PC-9 (cell line): ENCODE measurements around the gene LPCAT1. TPM values are rescaled to one million over a fixed set of nuclear protein-coding genes. Genes with fewer than 3 reads are reported as not detected.
A peak's percentile ranks its signal among the peaks of the same experiment; 100 is the strongest.

ENCODE experiments used
- BruUV-seq: library from RNA; stranded (reverse); fragments of 400-500 nt; replicated peaks from 2 replicates; lab custom pipeline; 2021; lab: Mats Ljungman, UMichigan
- CTCF ChIA-PET: fragments of 300-600 bp; sonication (Branson Sonifier 250); formaldehyde crosslinking; loops from one replicate; lab custom pipeline; 2022; ENCODE audit warnings: antibody characterized with exemption; lab: Charles Lee
- POLR2A ChIA-PET: fragments of 300-600 bp; sonication (Branson Sonifier 250); formaldehyde crosslinking; loops from one replicate; lab custom pipeline; 2022; ENCODE audit warnings: antibody characterized with exemption; ENCODE audit not compliant: unreplicated experiment; lab: Charles Lee
- DNase-seq, 2 experiments: peaks; one replicate each; pipeline versions ENCODE4 v3.0.0 to v3.0.0-alpha.2; 2015 to 2022; ENCODE audit warnings: mixed read lengths in 1 of 2
- H2AFZ ChIP-seq: fragments of 200-600 bp; sonication (generic); 2 replicates; pipeline ENCODE4 v1.8.1; 2017; ENCODE audit warnings: antibody characterized with exemption
- H3F3A ChIP-seq: fragments of 200-600 bp; sonication (generic); 2 replicates; pipeline ENCODE4 v1.8.1; 2017; ENCODE audit warnings: antibody characterized with exemption, mild to moderate bottlenecking, low read depth; ENCODE audit not compliant: insufficient read depth
- H3K27ac ChIP-seq: fragments of 200-600 bp; sonication (generic); 2 replicates; pipeline ENCODE4 v1.6.1; 2016; ENCODE audit warnings: mixed run types
- H3K27me3 ChIP-seq: fragments of 200-600 bp; sonication (generic); 2 replicates; pipeline ENCODE4 v1.6.1; 2016; ENCODE audit warnings: low read depth, mixed run types; ENCODE audit not compliant: insufficient read depth
- H3K36me3 ChIP-seq: fragments of 200-600 bp; sonication (generic); 2 replicates; pipeline ENCODE4 v1.6.1; 2016; ENCODE audit warnings: low read depth, mixed run types
- H3K4me1 ChIP-seq: fragments of 200-600 bp; sonication (generic); replicated peaks from 2 replicates; pipeline ENCODE4 v1.6.1; 2016; ENCODE audit warnings: mixed run types; ENCODE audit not compliant: insufficient read depth
- H3K4me2 ChIP-seq: fragments of 200-600 bp; sonication (generic); 2 replicates; pipeline ENCODE4 v1.6.1; 2017; ENCODE audit warnings: mixed run types
- H3K4me3 ChIP-seq: fragments of 200-600 bp; sonication (generic); 2 replicates; pipeline ENCODE4 v1.6.1; 2016; ENCODE audit warnings: mixed run types
- H3K79me2 ChIP-seq: fragments of 200-600 bp; sonication (generic); 2 replicates; pipeline ENCODE4 v1.6.1; 2017; ENCODE audit warnings: low read depth, mixed run types
- H3K9me2 ChIP-seq: fragments of 200-600 bp; sonication (generic); 2 replicates; pipeline ENCODE4 v1.8.1; 2017; ENCODE audit warnings: mild to moderate bottlenecking; ENCODE audit not compliant: insufficient read depth
- H3K9me3 ChIP-seq: fragments of 200-600 bp; sonication (generic); 2 replicates; pipeline ENCODE4 v1.8.1; 2016; ENCODE audit warnings: low read depth; ENCODE audit not compliant: insufficient read depth
- H4K20me1 ChIP-seq: fragments of 200-600 bp; sonication (generic); 2 replicates; pipeline ENCODE4 v1.8.1; 2017; ENCODE audit not compliant: insufficient read depth
- EZH2 ChIP-seq: fragments of 200-600 bp; sonication (generic); IDR thresholded peaks from 2 replicates; pipeline ENCODE4 v1.8.0; 2017; ENCODE audit warnings: antibody characterized with exemption, low read depth
- intact Hi-C: fragments of 100-400 bp; cut with micrococcal nuclease; formaldehyde crosslinking; loops from one replicate; pipeline ENCODE4 v1.10.0; 2022; ENCODE audit not compliant: unreplicated experiment
- total RNA-seq: library from RNA; stranded (reverse); gene quantifications from 2 replicates; pipeline ENCODE4 v1.2.3, GENCODE V29; 2021
- TF ChIP-seq, protein P1 (sequence below): fragments of 200-600 bp; sonication (generic); conservative IDR thresholded peaks from 2 replicates; pipeline ENCODE4 v1.6.1; 2017; ENCODE audit warnings: mixed run types, antibody characterized with exemption, mild to moderate bottlenecking, moderate library complexity

The LPCAT1 gene
- total RNA-seq, 1 experiment from 2014 or later = 96.1 TPM

DNA sequence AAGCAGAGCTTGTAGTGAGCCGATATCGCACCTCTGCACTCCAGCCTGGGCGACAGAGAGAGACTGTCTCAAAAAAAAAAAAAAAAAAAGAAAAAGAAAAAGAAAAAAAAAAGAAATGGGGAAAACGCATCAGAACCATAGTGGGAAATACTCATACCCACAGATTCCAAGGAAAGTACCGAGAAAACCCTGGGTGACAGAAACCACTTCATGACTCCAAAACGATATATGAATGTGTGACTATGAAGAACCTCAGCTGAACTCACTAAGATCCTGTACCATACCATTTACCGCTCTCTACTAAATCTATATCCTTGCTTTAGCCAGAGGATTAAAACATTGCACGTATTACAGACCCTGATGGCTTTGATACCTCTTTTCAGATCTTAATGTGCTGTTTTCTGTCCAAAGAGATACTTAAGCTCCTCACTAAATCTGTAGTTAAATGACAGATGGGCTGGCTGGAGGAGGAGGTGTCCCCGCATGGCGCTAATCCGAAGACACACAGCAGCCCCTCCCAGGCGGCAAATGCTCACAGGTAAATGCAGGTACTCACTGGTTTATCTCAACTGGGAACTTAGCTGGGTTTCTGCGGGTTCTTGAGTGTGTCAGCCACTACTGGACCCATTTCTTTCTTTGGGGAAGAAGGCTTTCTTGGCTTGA, 2.8 kb downstream of the LPCAT1 start:
- no peaks in the 10 kb centered on the region for H3K9me2 ChIP-seq
- H3K4me3 ChIP-seq = no peak overlapping the region
- peaks cover 11% of the 10 kb centered on the region; the same call in 1 of the 2 replicates for H3K36me3 ChIP-seq
- intact Hi-C loops = no loop called here
- H3K4me2 ChIP-seq = peak overlapping the region; percentile 89; the same call in 1 of the 2 replicates
- H2AFZ ChIP-seq = no peak overlapping the region
- no TSS peak for BruUV-seq
- ChIA-PET CTCF (no interaction called here), POLR2A (no interaction called here)
- H3K79me2 ChIP-seq = peaks cover 58% of the 10 kb centered on the region
- no peaks in the 10 kb centered on the region for H3K27me3 ChIP-seq
- DNase-seq = no peak
- peaks cover 27% of the 10 kb centered on the region for H3F3A ChIP-seq
- H4K20me1 ChIP-seq = peaks cover 33% of the 10 kb centered on the region
- peaks cover 40% of the 10 kb centered on the region for H3K4me1 ChIP-seq
- H3K9me3 ChIP-seq = no peaks in the 10 kb centered on the region
- H3K27ac ChIP-seq = no peak overlapping the region
- no peak for TF ChIP-seq EZH2

DNA sequence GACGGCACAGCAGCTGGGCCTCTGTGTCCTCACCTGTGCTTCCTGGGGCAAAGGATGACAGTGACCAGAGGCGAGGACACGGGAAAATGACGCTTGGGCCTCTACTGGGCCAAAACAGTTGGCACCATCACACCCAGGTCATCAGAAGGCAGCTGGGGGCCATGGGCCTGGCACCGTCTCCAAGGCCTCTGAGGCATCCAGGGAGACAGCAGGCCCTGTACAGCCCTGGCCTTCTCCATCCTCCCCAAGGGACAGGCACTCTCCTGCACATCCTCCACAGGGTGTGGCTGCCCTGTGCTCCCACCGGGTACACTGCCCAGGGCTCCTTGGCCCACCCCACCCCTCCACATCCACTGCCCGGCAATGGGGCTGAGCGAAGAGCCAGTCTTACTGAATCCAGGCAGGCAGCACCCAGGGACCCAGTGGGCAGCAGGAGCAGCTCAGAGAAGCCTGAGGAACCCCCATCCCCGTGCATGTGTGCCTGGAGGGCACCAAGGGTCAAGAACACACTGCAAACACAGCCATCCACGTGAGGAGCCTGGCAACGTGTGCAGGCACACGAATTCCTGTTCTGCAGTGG, 4.0 kb downstream of the LPCAT1 start:
- peaks cover 37% of the 10 kb centered on the region for H4K20me1 ChIP-seq
- no peak overlapping the region for H3K4me3 ChIP-seq
- no TSS peak for BruUV-seq
- peaks cover 52% of the 10 kb centered on the region for H3K4me1 ChIP-seq
- no peak for DNase-seq
- H3F3A ChIP-seq = peaks cover 33% of the 10 kb centered on the region
- intact Hi-C loops = loop anchor here (10.0 kb wide), 1 partner anchor 405 kb away; the partner anchor contains the start of gene SLC12A7
- TF ChIP-seq, protein P1, sequence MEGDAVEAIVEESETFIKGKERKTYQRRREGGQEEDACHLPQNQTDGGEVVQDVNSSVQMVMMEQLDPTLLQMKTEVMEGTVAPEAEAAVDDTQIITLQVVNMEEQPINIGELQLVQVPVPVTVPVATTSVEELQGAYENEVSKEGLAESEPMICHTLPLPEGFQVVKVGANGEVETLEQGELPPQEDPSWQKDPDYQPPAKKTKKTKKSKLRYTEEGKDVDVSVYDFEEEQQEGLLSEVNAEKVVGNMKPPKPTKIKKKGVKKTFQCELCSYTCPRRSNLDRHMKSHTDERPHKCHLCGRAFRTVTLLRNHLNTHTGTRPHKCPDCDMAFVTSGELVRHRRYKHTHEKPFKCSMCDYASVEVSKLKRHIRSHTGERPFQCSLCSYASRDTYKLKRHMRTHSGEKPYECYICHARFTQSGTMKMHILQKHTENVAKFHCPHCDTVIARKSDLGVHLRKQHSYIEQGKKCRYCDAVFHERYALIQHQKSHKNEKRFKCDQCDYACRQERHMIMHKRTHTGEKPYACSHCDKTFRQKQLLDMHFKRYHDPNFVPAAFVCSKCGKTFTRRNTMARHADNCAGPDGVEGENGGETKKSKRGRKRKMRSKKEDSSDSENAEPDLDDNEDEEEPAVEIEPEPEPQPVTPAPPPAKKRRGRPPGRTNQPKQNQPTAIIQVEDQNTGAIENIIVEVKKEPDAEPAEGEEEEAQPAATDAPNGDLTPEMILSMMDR = no peak
- TF ChIP-seq EZH2 = no peak
- H3K79me2 ChIP-seq = peaks cover 69% of the 10 kb centered on the region
- H3K9me2 ChIP-seq = no peaks in the 10 kb centered on the region
- ChIA-PET POLR2A (no interaction called here), CTCF (no interaction called here)
- peaks cover 11% of the 10 kb centered on the region; the same call in 1 of the 2 replicates for H3K36me3 ChIP-seq
- no peak overlapping the region for H3K27ac ChIP-seq
- no peak overlapping the region for H2AFZ ChIP-seq
- H3K9me3 ChIP-seq = no peaks in the 10 kb centered on the region
- no peaks in the 10 kb centered on the region for H3K27me3 ChIP-seq
- H3K4me2 ChIP-seq = no peak overlapping the region

- Histone ChIP-seq H3K4me1 (peaks cover 65% of the 10 kb centered on the region), H2AFZ (no peak overlapping the region), H4K20me1 (peaks cover 51% of the 10 kb centered on the region), H3K9me2 (no peaks in the 10 kb centered on the region), H3K27me3 (no peaks in the 10 kb centered on the region), H3K36me3 (peaks cover 11% of the 10 kb centered on the region; the same call in 1 of the 2 replicates), H3K27ac (peak overlapping the region; percentile 85; the same call in 1 of the 2 replicates), H3K4me2 (peak overlapping the region; percentile 64; the same call in 1 of the 2 replicates), H3K4me3 (no peak overlapping the region), H3K9me3 (no peaks in the 10 kb centered on the region), H3F3A (peaks cover 40% of the 10 kb centered on the region), H3K79me2 (peaks cover 82% of the 10 kb centered on the region)
- CTCF ChIA-PET = no interaction called here
- POLR2A ChIA-PET = no interaction called here
- TF ChIP-seq EZH2 = no peak
- TF ChIP-seq, protein P1 = no peak
- intact Hi-C loops = loop anchor here (2.0 to 10.0 kb wide), 2 partner anchors 123 to 403 kb away; partner anchors contain the start of gene SLC12A7
- BruUV-seq = no TSS peak
- no peak for DNase-seq
Measured at GRCh38 chr5:1517838-1518237, 5.9 kb downstream of the LPCAT1 start.
